Measurements from ENCODE around the gene BBOF1. TPM values are rescaled to one million over a fixed set of nuclear protein-coding genes. Genes with fewer than 3 reads are reported as not detected.
A peak's percentile ranks its signal among the peaks of the same experiment; 100 is the strongest.

The BBOF1 gene
- total and polyA plus RNA-seq, 7 donors = 1.0 to 3.2 (median 1.4) TPM

- H3K4me3 ChIP-seq = no peak overlapping the region
- no peak overlapping the region for H3K27ac ChIP-seq
- no peaks in the 10 kb centered on the region for H3K9me3 ChIP-seq
- DNase-seq = no peak
- no peak for TF ChIP-seq CTCF (IDR thresholded peaks at IDR 0.05)
- no peaks in the 10 kb centered on the region for H3K27me3 ChIP-seq (ENCODE audit: insufficient read depth in 3 of 3, low read length in 2 of 3)
- H3K36me3 ChIP-seq (ENCODE audit: insufficient read depth in 1 of 2, low read depth in 1 of 2) = peaks cover 2 to 59% of the 10 kb centered on the region in 2 donors
- 89 to 99% (median 95%) methylated on average over 1 of the region's 1 CpG for WGBS, 3 donors
- no peaks in the 10 kb centered on the region for H3K4me1 ChIP-seq
- ATAC-seq = no peak
- intact Hi-C loops (cut with DNase I) = no loop called here
These were observed 4.8 kb upstream of the BBOF1 start for GRCh38 chr14:74014299-74014698.

- Histone ChIP-seq H3K27me3 (ENCODE audit: insufficient read depth in 3 of 3, low read length in 2 of 3) (no peaks in the 10 kb centered on the region), H3K9me3 (no peaks in the 10 kb centered on the region), H3K4me3 (no peak overlapping the region), H3K27ac (no peak overlapping the region), H3K4me1 (peaks cover 3% of the 10 kb centered on the region), H3K36me3 (ENCODE audit: insufficient read depth in 1 of 2, low read depth in 1 of 2) (peaks cover 2 to 50% of the 10 kb centered on the region in 2 donors)
- intact Hi-C loops (cut with DNase I) = no loop called here
- TF ChIP-seq CTCF (IDR thresholded peaks at IDR 0.05) = no peak
- 88 to 92% (median 89%) methylated on average over 3 of the region's 3 CpGs for WGBS, 3 donors
- no peak for ATAC-seq
- DNase-seq = no peak
These were observed 4.0 kb upstream of the BBOF1 start for GRCh38 chr14:74015176-74015575.

GRCh38 chr14:74015963-74016362 lies 3.2 kb upstream of the BBOF1 start:
- no peaks in the 10 kb centered on the region for H3K27me3 ChIP-seq (ENCODE audit: insufficient read depth in 3 of 3, low read length in 2 of 3)
- intact Hi-C loops (cut with DNase I) = no loop called here

GRCh38 chr14:74018174-74018585 lies 969 bp upstream of the BBOF1 start:
- peak overlapping the region; percentile 97 for H3K4me3 ChIP-seq
- TF ChIP-seq CTCF (IDR thresholded peaks at IDR 0.05) = no peak
- H3K9me3 ChIP-seq = no peaks in the 10 kb centered on the region
- no peaks in the 10 kb centered on the region for H3K27me3 ChIP-seq (ENCODE audit: insufficient read depth in 3 of 3, low read length in 2 of 3)
- H3K36me3 ChIP-seq (ENCODE audit: insufficient read depth in 1 of 2, low read depth in 1 of 2) = peaks cover 0 to 23% of the 10 kb centered on the region in 2 donors
- WGBS, 3 donors = 4 to 8% (median 6%) methylated on average over 8 of the region's 8 CpGs
- ATAC-seq (peak; percentile 9 to 40 (median 22)), DNase-seq (no peak)
- H3K4me1 ChIP-seq = peaks cover 3% of the 10 kb centered on the region
- intact Hi-C loops (cut with DNase I) = loop anchor here in 1 of 2 donors (2.0 kb wide), 1 partner anchor 67 kb away; the partner anchor contains the start of genes COQ6 and FAM161B
- peak overlapping the region; percentile 99 for H3K27ac ChIP-seq

More at GRCh38 chr14:74015963-74016362, 3.2 kb upstream of the BBOF1 start:
- Histone ChIP-seq H3K36me3 (ENCODE audit: insufficient read depth in 1 of 2, low read depth in 1 of 2) (peaks cover 2 to 42% of the 10 kb centered on the region in 2 donors), H3K4me1 (peaks cover 3% of the 10 kb centered on the region), H3K4me3 (no peak overlapping the region), H3K9me3 (no peaks in the 10 kb centered on the region), H3K27ac (no peak overlapping the region)
- no peak for ATAC-seq
- no peak for TF ChIP-seq CTCF (IDR thresholded peaks at IDR 0.05)
- DNase-seq = no peak

Data from psoas muscle (tissue), 8 donors.